Measurements from ENCODE around the gene HERPUD1. TPM values are rescaled to one million over a fixed set of nuclear protein-coding genes. Genes with fewer than 3 reads are reported as not detected.
A peak's percentile ranks its signal among the peaks of the same experiment; 100 is the strongest.

Gene HERPUD1
- total RNA-seq, 1 experiment from 2014 or later: 27.1 TPM

DNA sequence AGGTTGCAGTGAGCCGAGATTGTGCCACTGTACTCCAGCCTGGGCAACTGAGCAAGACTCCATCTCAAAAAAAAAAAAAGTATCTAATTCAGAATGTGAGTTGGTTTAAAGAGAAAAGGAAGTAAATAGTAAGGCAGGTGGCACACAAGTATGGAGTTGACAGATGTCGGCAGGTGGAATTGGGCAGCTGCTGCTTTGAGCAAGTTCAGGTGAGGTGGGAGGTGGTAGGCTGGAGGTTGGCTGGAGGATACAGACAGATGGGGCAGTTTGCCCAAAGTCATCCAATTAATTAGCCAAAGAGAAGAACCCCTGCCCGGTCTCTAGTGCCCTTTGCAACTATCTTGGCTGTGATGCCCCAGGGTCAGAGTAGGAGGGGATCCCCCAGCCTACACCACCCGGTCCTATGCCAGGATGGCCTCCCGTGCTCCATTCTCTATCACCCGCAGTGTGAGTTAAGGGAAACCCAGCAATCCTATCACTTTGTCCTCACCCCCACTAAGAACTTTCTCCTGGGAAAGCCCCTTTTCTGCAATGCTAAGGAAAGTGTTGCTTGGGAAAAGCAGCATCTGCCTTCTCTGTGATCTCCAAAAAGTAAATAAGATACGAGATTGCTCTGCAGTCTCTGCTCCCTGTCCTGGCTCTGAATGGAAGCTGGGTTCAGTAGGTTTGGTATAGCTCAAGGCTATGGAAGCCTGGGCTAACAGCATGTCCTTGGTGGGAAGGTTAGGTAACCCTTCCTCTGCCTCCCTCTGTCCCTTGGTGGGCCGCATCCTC, 34.7 kb upstream of the HERPUD1 start:
- Histone ChIP-seq H3K27me3 (ENCODE audit: control insufficient read depth, insufficient read depth, low read length) (no peaks in the 10 kb centered on the region), H3K36me3 (replicated peaks; ENCODE audit: control insufficient read depth, insufficient read depth, low read length) (no peaks in the 10 kb centered on the region), H3K4me3 (ENCODE audit: insufficient read depth, low read depth, low read length) (no peak overlapping the region)
- DNase-seq: no peak

DNA sequence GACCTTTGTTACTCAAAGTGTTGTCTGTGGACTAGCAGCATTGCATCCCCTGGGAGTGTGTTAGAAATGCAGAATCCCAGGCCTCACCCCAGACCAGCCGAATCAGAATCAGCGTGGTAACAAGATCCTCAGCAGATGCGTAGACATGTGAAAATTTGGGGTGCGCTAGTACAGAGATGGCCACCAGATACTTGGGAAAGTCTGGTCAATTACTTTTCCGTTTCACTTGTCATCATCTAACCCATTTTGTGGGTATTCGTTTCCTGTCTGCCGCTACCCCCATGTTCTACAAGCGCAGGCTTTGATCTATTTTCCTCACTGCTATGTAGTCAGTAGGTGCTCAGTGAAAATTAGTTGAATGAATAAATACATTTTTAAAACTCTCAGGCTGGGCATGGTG, 33.1 kb upstream of the HERPUD1 start:
- Histone ChIP-seq H3K36me3 (replicated peaks; ENCODE audit: control insufficient read depth, insufficient read depth, low read length) (no peaks in the 10 kb centered on the region), H3K27me3 (ENCODE audit: control insufficient read depth, insufficient read depth, low read length) (no peaks in the 10 kb centered on the region), H3K4me3 (ENCODE audit: insufficient read depth, low read depth, low read length) (no peak overlapping the region)
- no peak for DNase-seq

DNA sequence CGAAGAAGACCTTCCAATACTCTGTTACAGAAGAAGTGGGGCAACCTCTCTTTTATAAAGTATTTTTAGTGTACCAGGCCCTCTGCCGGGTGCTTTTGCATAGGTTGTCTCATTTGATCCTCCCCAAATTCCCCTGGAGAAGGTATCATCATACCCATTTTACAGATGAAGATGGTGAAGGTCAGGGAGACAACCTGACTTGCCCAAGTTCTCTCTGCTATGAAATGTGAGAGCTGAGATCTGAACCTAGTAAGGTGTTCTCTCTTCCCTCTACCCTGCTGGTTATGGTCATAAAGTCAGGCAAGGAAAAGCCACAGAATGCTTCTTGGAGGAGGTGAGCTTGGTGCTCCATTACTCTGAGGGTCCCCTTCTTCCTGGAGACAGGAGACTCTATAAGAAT, 28.1 kb upstream of the HERPUD1 start:
- DNase-seq: no peak
- Histone ChIP-seq H3K27me3 (ENCODE audit: control insufficient read depth, insufficient read depth, low read length) (no peaks in the 10 kb centered on the region), H3K4me3 (ENCODE audit: insufficient read depth, low read depth, low read length) (no peak overlapping the region), H3K36me3 (replicated peaks; ENCODE audit: control insufficient read depth, insufficient read depth, low read length) (no peaks in the 10 kb centered on the region)

DNA sequence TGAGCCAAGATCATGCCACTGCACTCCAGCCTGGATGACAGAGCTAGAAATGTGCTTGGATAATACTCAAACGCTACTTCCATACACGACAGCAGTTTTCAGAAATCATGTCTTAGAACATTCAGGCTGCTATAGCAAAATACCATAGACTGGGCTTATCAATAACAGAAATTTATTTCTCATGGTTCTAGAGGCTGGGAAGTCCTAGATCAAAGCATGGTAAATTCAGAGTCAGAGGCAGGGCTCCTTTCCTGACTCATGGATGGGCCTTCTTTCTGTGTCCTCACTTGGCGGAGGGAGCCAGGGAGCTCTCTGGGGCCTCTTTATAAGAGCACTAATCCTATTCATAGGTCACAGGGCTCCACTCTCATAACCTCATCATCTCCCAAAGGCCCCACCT, 24.5 kb upstream of the HERPUD1 start:
- H3K36me3 ChIP-seq (replicated peaks; ENCODE audit: control insufficient read depth, insufficient read depth, low read length): no peaks in the 10 kb centered on the region
- no peak for DNase-seq
- H3K4me3 ChIP-seq (ENCODE audit: insufficient read depth, low read depth, low read length): no peak overlapping the region
- no peaks in the 10 kb centered on the region for H3K27me3 ChIP-seq (ENCODE audit: control insufficient read depth, insufficient read depth, low read length)

DNA sequence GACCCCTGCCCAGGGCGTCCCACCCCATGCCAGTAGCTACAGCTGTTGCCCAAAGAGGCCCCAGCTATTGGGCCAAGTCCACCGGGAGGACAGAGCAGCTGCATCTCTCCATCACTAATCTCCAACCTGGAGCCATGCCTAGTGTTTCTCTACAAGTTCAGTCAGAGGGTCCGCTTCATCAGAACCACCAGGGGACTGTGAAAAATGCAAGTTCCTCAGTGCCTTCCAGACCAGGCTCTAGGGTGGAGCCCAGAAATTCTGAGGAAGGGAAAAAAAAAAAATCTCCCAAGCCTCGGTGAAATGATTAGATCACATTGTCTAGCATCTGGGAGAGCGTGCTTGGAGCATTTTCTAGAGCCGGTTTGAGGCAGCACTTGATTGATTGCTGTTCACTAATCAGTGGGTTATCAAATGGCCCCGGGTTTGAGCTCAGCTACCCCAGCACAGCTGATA, 22.4 kb upstream of the HERPUD1 start:
- no peak for DNase-seq
- Histone ChIP-seq H3K36me3 (replicated peaks; ENCODE audit: control insufficient read depth, insufficient read depth, low read length) (no peaks in the 10 kb centered on the region), H3K4me3 (ENCODE audit: insufficient read depth, low read depth, low read length) (no peak overlapping the region), H3K27me3 (ENCODE audit: control insufficient read depth, insufficient read depth, low read length) (no peaks in the 10 kb centered on the region)

DNA sequence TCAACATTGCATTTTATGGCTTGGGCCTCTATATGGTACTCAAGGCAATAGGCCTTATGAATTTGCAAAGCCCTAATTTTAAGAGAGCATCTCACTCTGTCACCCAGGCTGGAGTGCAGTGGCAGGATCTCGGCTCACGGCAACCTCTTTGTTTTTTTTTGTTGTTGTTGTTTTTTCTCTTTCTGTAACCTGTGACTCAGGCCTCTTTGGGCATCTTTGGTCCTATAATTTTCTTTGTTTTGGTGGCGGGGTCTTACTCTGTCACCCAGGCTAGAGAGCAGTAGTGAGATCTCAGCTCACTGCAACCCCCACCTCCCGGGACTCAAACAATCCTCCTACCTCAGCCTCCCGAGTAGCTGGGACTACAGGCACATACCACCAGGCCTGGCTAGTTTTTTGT, 21.8 kb upstream of the HERPUD1 start:
- no peak overlapping the region for H3K4me3 ChIP-seq (ENCODE audit: insufficient read depth, low read depth, low read length)
- no peaks in the 10 kb centered on the region for H3K36me3 ChIP-seq (replicated peaks; ENCODE audit: control insufficient read depth, insufficient read depth, low read length)

DNA sequence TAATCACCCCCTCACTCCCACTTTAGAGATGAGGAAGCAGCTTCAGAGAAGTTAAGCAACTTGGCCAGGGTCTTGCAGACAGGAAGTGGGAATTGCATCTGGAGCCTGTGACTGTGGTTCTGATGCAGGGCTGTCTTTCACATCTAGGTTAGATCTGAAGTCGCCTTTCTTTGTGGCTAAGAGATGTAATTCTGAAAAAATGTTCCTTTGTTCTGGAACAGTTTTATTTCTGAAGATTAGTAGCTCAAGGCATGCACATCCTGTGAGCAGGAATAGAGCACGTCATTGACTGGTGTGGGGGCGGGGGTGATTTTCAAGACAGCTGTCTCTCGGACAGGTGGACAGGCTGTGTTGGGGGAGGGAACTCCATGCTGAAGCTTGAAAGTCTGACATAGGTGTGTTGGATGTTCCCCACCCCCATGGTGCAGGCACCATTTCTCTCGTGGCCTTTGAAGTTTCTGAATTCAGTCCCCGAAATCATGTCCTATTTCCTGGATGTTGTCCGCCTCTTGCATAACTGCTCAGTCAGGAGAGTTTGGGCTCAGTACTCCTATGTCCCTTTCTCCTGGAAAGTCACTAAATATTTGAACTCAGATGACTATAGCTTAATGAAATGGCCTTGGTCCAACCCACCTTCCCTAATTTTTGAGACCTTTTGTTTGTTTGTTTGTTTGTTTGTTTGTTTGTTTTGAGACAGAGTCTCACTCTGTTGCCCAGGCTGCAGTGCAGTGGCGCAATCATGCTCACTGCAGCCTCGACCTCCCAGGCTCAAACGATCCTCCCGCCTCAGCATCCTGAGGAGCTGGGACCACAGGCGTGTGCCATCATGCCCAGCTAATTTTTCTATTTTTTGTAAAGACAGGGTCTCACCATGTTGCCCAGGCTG, 21.0 kb upstream of the HERPUD1 start:
- DNase-seq: no peak

More for the DNA sequence above, 21.8 kb upstream of the HERPUD1 start:
- DNase-seq: no peak
- H3K27me3 ChIP-seq (ENCODE audit: control insufficient read depth, insufficient read depth, low read length): no peaks in the 10 kb centered on the region

DNA sequence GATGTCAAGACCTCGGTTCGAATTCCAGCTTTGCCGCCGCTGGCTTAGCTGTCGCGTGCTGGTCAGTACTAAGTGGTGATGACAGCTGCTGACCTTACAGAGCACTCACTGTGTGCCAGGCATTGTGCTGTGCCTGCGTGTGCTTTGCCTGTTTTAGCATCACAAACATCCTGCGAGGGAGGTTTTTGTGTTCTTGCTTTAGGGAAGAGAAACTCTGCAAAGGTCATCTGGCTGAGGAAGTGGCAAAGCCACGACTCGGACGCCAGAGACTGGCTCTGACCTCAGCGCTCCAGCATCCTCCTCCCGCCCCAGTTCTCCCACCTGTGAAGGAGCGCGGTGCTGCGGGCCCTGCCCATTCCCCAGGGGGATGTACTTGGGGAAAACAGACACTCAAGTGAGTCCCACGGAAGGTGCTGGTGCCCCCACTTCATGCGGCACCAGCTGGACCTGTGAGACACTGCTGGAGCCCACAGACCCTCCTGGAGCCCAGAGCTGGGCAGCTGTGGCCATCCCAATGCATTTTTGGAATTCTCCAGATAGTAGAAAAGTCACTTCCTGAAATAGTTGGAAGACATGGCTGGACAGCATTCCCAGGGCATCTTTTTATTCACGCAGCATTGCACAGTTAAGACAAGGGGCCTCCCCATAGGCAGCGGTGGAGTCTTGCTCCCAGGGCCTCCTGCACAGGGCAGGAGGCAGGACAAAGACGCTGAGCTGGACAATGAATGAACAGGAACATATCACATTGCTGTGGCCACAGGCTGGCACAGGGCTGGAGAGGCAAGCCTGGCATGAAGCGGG, 20.0 kb upstream of the HERPUD1 start:
- Histone ChIP-seq H3K4me3 (ENCODE audit: insufficient read depth, low read depth, low read length) (no peak overlapping the region), H3K27me3 (ENCODE audit: control insufficient read depth, insufficient read depth, low read length) (no peaks in the 10 kb centered on the region), H3K36me3 (replicated peaks; ENCODE audit: control insufficient read depth, insufficient read depth, low read length) (no peaks in the 10 kb centered on the region)
- peak; percentile 65 for DNase-seq

More for the DNA sequence above, 21.0 kb upstream of the HERPUD1 start:
- H3K36me3 ChIP-seq (replicated peaks; ENCODE audit: control insufficient read depth, insufficient read depth, low read length): no peaks in the 10 kb centered on the region
- H3K27me3 ChIP-seq (ENCODE audit: control insufficient read depth, insufficient read depth, low read length): no peaks in the 10 kb centered on the region
- H3K4me3 ChIP-seq (ENCODE audit: insufficient read depth, low read depth, low read length): no peak overlapping the region

DNA sequence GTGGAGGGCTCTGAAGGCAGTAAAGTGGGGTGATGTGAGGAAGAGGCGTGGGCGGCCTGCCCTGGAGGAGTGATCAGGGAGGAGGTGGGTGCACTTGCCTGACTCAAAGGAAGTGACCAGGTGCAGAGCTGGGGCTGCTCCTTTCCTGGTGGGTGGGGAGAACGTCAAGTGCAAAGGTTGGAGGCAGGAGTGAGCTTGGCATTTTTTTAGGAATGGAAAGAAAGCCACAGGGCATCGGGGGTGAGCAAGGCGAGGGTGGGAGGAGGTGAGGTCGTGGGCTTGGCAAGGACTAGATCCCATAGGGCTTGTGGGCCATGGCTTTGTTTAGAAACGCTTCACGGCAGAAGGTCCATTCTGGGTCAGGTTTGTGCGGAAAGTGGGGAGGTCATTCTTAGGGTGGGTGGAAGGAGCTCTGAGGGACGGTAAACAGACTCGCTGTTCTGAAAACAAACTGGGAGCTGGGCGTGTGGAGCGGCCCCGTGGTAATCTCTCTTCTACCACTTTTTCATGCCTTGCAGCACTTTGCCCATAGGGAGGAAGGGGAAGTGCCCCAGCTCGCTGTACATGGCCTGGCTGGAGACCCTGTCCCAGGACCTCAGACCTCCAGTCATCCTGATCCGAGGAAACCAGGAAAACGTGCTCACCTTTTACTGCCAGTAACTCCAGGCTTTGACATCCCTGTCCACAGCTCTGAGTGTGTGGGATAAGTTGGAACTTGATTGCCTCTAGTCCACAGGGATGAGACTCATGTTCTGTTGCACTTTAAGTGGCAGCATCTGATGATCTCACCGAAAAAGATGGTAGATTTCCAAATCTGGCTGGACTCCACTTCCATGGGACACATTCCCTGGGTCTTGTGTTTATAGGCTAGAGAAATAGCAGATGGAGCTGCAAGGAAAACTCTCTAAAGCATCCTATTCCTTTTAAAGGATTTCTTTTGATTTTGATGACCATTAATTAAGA, 18.9 kb upstream of the HERPUD1 start:
- H3K4me3 ChIP-seq (ENCODE audit: insufficient read depth, low read depth, low read length): no peak overlapping the region
- peak; percentile 32 for DNase-seq

DNA sequence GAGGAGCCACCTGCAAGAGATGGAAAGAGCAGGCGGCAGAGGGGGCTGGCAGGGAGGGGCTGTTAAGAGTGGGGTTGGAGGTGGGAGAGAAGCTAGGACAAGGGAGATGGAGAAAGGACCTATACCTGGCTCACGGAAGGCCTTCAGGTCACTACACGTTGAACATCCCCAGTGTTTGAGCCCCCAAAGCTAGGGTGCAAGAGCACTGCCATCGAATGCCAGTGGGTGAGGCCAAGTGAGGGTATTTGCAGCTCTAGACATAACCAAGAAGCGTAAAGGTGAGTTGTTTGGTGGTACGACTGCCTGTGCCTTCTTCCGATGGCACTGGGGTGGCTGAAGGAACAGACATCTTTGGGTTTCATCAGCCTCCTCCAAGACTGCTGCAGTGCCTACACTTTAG, 17.0 kb upstream of the HERPUD1 start:
- DNase-seq: peak; percentile 13
- no peak overlapping the region for H3K4me3 ChIP-seq (ENCODE audit: insufficient read depth, low read depth, low read length)
- H3K27me3 ChIP-seq (ENCODE audit: control insufficient read depth, insufficient read depth, low read length): no peaks in the 10 kb centered on the region
- H3K36me3 ChIP-seq (replicated peaks; ENCODE audit: control insufficient read depth, insufficient read depth, low read length): no peaks in the 10 kb centered on the region

More for the DNA sequence above, 18.9 kb upstream of the HERPUD1 start:
- Histone ChIP-seq H3K36me3 (replicated peaks; ENCODE audit: control insufficient read depth, insufficient read depth, low read length) (no peaks in the 10 kb centered on the region), H3K27me3 (ENCODE audit: control insufficient read depth, insufficient read depth, low read length) (no peaks in the 10 kb centered on the region)

DNA sequence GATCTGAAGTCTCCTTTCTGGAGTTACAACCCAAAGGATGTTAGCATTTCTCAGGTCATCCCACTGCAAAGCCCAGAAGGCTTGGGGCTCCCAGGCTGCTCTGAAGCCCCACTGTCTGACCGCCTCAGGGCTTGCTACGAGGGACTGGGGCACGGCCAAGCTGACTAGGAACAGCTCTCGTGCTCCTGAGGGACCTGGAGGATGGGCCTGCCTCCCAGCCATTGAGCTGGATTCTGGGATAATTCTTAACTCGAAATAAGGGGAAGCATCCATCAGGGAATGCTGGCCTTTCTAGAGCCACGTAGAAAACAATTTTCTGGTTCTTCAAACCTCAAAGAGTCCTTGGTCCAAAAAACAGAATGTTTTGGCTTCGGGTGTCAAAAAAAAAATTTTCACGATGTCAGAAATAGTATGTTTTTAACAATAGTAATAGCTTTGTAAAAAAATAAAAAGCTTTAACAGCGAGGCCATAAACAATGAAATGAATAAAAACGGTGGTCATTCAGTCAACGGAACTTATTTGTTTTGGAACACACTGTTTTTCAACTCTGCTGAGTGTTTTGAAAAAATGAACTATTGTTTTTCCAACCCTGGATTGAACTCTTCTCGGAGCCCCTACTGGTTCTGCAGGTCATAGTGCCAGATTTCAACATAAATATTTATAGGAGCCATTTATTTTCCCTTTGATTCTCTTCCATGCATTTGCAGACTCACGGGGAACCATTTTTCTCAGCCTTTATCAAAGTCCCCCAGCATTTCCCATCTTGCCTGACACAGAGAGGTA, 16.4 kb upstream of the HERPUD1 start:
- no peaks in the 10 kb centered on the region for H3K27me3 ChIP-seq (ENCODE audit: control insufficient read depth, insufficient read depth, low read length)
- no peaks in the 10 kb centered on the region for H3K36me3 ChIP-seq (replicated peaks; ENCODE audit: control insufficient read depth, insufficient read depth, low read length)
- no peak for DNase-seq
- H3K4me3 ChIP-seq (ENCODE audit: insufficient read depth, low read depth, low read length): no peak overlapping the region

DNA sequence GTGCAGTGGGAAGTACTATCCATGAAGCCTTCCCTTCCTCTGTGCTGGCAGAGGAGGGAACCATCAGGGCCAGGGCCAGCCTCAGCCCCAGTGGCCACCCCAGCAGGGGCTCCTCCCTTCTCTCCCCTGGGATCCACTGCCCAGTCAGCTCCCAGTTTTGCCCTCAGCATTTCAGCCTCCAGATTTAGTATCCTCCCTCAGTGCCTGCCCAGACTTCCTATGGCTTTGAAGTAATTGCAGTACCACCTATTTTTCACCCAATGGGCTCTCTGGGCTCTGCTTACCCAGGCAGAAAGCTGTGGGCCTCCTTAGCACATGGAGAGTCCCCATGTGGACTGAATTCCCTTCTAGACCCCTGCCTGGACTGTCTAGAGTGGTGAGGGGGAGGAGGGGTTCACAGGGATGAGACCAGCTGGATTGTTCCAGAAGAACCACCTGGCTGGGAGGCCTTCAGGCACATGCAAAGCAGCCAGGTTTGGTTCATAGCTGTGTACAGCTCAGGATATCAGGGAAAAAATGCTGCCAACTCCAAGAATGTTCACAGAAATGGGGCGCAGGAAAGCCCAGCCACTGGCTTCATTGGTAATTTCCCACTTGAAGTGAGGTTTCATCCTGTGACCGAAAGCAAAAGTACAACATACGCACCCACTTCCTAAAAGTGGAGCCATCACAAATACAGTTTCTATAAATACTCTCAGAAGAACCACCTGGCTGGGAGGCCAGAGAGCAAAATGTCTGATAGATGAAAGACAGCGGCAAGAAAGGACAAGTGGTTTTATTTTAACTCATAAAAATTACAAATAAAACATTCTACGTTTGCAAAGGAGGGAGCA, 15.2 kb upstream of the HERPUD1 start:
- no peaks in the 10 kb centered on the region for H3K27me3 ChIP-seq (ENCODE audit: control insufficient read depth, insufficient read depth, low read length)
- H3K4me3 ChIP-seq (ENCODE audit: insufficient read depth, low read depth, low read length): no peak overlapping the region
- no peaks in the 10 kb centered on the region for H3K36me3 ChIP-seq (replicated peaks; ENCODE audit: control insufficient read depth, insufficient read depth, low read length)
- no peak for DNase-seq

Data from H7 (cell line).